ENCODE data around the gene SYT7. TPM values are rescaled to one million over a fixed set of nuclear protein-coding genes. Genes with fewer than 3 reads are reported as not detected.

SYT7 gene
- total and polyA plus RNA-seq, 10 of the 15 experiments (the other 5 are each of a cell fraction or from before 2014, with no cell fraction given): not detected

- CTCF ChIA-PET: no interaction called here
- no peak overlapping the region for H3K9ac ChIP-seq (ENCODE audit: control insufficient read depth, insufficient read depth, low read length)
- in situ Hi-C loops (cut with MboI): no loop called here
- peaks cover 2 to 7% of the 10 kb centered on the region in 2 experiments; a peak in 3 of 4 replicates for H3K27me3 ChIP-seq (replicated peaks in 1 of 2; ENCODE audit: control insufficient read depth in 2 of 2, insufficient read depth in 2 of 2, low read length in 1 of 2)
- no peaks in the 10 kb centered on the region for H3K36me3 ChIP-seq (ENCODE audit: control insufficient read depth in 2 of 2, insufficient read depth in 2 of 2, low read length in 1 of 2)
- no peaks in the 10 kb centered on the region for H3K4me1 ChIP-seq (ENCODE audit: control insufficient read depth, insufficient read depth, low read length)
- no peak overlapping the region for H3K4me3 ChIP-seq
- H4K20me1 ChIP-seq (ENCODE audit: control insufficient read depth, insufficient read depth): no peaks in the 10 kb centered on the region
- no peaks in the 10 kb centered on the region for H3K79me2 ChIP-seq (ENCODE audit: control insufficient read depth, insufficient read depth, low read length)
- SMC1A ChIA-PET (ENCODE audit: uncharacterized antibody, unreplicated experiment): interaction anchor here (1.2 kb wide), 1 partner anchor 37 kb away, joined by 3 read pairs; no protein-coding TSS in a partner anchor
- POLR2A ChIA-PET: no interaction called here
- DNase-seq (ENCODE audit: low read depth, low spot score): no peak
- no peak overlapping the region for H2AFZ ChIP-seq (ENCODE audit: control insufficient read depth, low read depth, low read length)
- intact Hi-C loops (cut with micrococcal nuclease; ENCODE audit: unreplicated experiment): no loop called here
- ATAC-seq: no peak
- no peak overlapping the region for H3K27ac ChIP-seq (ENCODE audit: control insufficient read depth, insufficient read depth)
- no peak overlapping the region for H3K4me2 ChIP-seq (ENCODE audit: control insufficient read depth, insufficient read depth)
- BruUV-seq (replicated peaks): no TSS peak
- no peaks in the 10 kb centered on the region for H3K9me3 ChIP-seq (replicated peaks; ENCODE audit: control insufficient read depth, insufficient read depth, low read length)
- no peak for TF ChIP-seq RELA (IDR thresholded peaks at IDR 0.05; ENCODE audit: borderline replicate concordance, partially characterized antibody)
- TF ChIP-seq RBBP5 (conservative IDR thresholded peaks at IDR 0.05): no peak
- TF ChIP-seq HDGF (IDR thresholded peaks at IDR 0.05): no peak
- TF ChIP-seq NR2C2 (IDR thresholded peaks at IDR 0.05; ENCODE audit: borderline replicate concordance, control insufficient read depth, insufficient read length, low read depth): no peak
- no peak for TF ChIP-seq CEBPB (IDR thresholded peaks at IDR 0.05; ENCODE audit: borderline replicate concordance in 1 of 2, low read depth in 2 of 2, low read length in 2 of 2)
- no peak for TF ChIP-seq SRF (IDR thresholded peaks at IDR 0.05; ENCODE audit: low read depth in 2 of 2, low read length in 2 of 2)
- TF ChIP-seq, protein P1, sequence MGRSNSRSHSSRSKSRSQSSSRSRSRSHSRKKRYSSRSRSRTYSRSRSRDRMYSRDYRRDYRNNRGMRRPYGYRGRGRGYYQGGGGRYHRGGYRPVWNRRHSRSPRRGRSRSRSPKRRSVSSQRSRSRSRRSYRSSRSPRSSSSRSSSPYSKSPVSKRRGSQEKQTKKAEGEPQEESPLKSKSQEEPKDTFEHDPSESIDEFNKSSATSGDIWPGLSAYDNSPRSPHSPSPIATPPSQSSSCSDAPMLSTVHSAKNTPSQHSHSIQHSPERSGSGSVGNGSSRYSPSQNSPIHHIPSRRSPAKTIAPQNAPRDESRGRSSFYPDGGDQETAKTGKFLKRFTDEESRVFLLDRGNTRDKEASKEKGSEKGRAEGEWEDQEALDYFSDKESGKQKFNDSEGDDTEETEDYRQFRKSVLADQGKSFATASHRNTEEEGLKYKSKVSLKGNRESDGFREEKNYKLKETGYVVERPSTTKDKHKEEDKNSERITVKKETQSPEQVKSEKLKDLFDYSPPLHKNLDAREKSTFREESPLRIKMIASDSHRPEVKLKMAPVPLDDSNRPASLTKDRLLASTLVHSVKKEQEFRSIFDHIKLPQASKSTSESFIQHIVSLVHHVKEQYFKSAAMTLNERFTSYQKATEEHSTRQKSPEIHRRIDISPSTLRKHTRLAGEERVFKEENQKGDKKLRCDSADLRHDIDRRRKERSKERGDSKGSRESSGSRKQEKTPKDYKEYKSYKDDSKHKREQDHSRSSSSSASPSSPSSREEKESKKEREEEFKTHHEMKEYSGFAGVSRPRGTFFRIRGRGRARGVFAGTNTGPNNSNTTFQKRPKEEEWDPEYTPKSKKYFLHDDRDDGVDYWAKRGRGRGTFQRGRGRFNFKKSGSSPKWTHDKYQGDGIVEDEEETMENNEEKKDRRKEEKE (IDR thresholded peaks at IDR 0.05): no peak
- TF ChIP-seq SMAD5 (IDR thresholded peaks at IDR 0.05; ENCODE audit: low read depth): no peak
- TF ChIP-seq PAX8 (IDR thresholded peaks at IDR 0.05): no peak
- no peak for TF ChIP-seq ZBTB40 (IDR thresholded peaks at IDR 0.05; ENCODE audit: borderline replicate concordance)
- WGBS (ENCODE audit: insufficient coverage, insufficient replicate concordance, low lambda C conversion rate, missing lambda C conversion rate): 2% methylated on average over 3 of the region's 3 CpGs
- RAD21 ChIA-PET (ENCODE audit: unreplicated experiment): no interaction called here
- FAIRE-seq: no peak
Observed at GRCh38 chr11:61598374-61598773, 17.5 kb upstream of the SYT7 start.

Measured in GM12878 (cell line).